Measurements from ENCODE around the gene XPO1. TPM values are rescaled to one million over a fixed set of nuclear protein-coding genes. Genes with fewer than 3 reads are reported as not detected.
"Not testable (repeated sequence)": the region's sequence is repeated elsewhere in the genome, so short reads cannot be mapped to it uniquely, and the experiment has no call there.

Gene XPO1
- total RNA-seq, 1 experiment from 2014 or later = 216 TPM

- DNase-seq (ENCODE audit: low read depth) = peak; percentile 91
These were observed 1.4 kb downstream of the XPO1 start for GRCh38 chr2:61536572-61537276.

- DNase-seq (ENCODE audit: low read depth) = peak; percentile 7
These were observed 2.0 kb downstream of the XPO1 start for GRCh38 chr2:61536180-61536571.

- no peak for DNase-seq (ENCODE audit: low read depth)
These were observed 2.7 kb downstream of the XPO1 start for GRCh38 chr2:61535449-61535848.

- DNase-seq (ENCODE audit: low read depth) = no peak
These were observed 3.2 kb downstream of the XPO1 start for GRCh38 chr2:61534926-61535325.

GRCh38 chr2:61530749-61531148 lies 7.4 kb downstream of the XPO1 start:
- DNase-seq (ENCODE audit: low read depth) = no peak

DNA sequence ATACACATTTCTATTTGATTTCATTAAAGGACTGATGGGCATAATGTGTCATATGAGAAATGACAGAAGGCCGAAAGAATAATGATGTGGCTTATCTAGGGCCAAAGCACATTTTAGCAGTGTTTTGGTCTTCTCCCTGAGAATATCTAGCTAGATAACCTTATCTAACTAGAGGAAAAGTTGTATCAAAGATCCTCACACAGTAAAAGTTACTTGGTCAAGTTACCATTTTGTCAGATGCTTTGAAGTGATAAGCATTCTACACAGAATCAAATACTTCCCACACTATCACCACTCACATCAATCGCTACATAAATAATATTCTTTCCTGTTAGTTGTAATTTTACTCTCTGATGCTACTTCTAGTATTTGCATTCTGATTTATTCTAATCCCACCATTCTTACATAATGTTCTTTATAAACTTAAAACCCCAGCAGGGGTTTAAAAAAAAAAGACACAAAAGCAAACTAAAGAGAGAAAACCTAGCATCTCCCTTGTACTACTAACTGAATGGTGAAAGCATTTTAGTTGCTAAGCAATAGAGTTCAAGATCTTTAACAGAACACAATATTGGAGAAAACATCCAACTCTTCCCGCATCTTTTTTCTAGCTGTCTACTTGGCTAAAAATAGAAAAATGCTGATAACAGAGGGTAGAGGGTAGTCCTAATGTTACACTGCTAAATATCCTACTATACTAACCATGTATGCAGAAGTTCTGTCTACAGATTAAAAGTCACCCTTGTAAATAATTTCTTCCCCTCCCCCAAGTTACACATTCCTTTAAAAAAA lies 8.0 kb downstream of the XPO1 start:
- no peak for DNase-seq (ENCODE audit: low read depth)

DNA sequence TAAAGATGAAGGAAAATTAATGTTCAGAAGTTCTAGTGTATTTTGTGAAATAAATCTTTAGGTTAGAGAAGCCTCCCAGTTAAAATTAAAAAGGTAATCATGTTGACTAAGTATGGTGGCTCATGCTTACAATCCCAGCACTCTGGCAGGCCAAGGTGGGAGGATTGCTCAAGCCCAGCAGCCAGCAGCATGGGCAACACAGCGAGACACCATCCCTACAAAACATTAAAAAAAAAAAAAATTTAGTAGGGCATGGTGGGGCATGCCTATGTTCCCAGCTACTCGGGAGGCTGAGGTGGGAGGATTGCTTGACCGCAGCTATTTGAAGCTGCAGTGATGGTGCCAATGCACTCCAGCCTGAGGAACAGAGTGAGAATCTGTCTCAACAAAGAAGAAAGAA lies 17.9 kb downstream of the XPO1 start:
- DNase-seq (ENCODE audit: low read depth) = no peak

DNA sequence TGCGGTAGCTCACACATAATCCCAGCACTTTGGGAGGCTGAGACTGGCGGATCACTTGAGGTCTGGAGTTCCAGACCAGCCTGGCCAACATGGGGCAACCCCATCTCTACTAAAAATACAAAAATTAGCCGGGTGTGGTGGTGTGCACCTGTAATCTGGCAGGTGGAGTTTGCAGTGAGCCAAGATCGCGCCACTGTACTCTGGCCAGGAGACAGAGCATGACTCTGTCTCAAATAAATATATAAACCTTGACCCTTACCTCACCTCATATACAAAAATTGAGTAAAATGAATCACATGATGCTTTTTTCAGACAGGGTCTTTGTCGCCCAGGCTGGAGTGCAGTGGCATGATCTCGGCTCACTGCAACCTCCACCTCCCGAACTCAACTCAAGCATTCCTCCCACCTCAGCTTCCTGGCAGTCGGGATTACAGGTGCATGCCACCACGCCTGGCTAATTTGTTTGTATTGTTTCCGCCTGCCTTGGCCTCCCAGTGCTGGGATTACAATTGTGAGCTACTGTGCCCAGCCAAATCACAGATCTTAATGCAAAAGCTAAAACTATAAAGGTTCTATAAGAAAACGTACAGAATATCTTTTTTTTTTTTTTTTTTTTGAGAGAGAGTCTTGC lies 25.3 kb downstream of the XPO1 start:
- DNase-seq (ENCODE audit: low read depth) = no peak

GRCh38 chr2:61510674-61511671 lies 27.2 kb downstream of the XPO1 start:
- DNase-seq (ENCODE audit: low read depth) = no peak

GRCh38 chr2:61504949-61505348 lies 33.2 kb downstream of the XPO1 start:
- DNase-seq (ENCODE audit: low read depth) = no peak

- no peak for DNase-seq (ENCODE audit: low read depth)
These were observed 39.1 kb downstream of the XPO1 start for GRCh38 chr2:61499060-61499459.

GRCh38 chr2:61493523-61493942 lies 44.6 kb downstream of the XPO1 start:
- peak; percentile 4 for DNase-seq (ENCODE audit: low read depth)

- DNase-seq (ENCODE audit: low read depth) = no peak
These were observed 45.7 kb downstream of the XPO1 start for GRCh38 chr2:61492476-61492875.

DNA sequence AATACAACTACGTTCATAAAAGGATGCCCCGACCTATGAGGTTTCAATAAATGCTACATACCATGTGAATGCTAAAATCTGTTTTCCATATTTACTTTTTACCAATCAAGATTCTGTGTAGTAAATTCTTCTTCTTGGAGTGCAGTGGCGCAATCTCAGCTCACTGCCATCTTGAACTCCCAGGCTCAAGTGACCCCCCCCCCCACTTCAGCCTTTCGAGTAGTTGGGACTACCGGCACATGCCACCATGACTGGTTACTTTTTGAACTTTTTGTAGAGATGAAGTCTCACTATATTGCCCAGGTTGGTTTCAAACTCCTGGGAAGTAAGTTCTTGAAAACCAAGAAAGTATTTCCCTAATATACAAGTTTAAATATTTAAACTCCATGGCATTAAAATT lies 52.9 kb downstream of the XPO1 start:
- DNase-seq (ENCODE audit: low read depth) = no peak

- DNase-seq (ENCODE audit: low read depth) = no peak
These were observed 60.1 kb downstream of the XPO1 start for GRCh38 chr2:61478086-61478485.

- not testable (repeated sequence) for DNase-seq (ENCODE audit: low read depth)
These were observed 61.1 kb downstream of the XPO1 start for GRCh38 chr2:61476929-61477589.

- DNase-seq (ENCODE audit: low read depth) = peak; percentile 21
These were observed 66.0 kb downstream of the XPO1 start for GRCh38 chr2:61471905-61472805.

GRCh38 chr2:61470965-61471904 lies 66.9 kb downstream of the XPO1 start, which contains the start of gene USP34:
Gene USP34, minus strand, starts transcription at chr2:61471087. Its CDS starts 395 bp downstream, at chr2:61470692.
- DNase-seq (ENCODE audit: low read depth) = peak; percentile 98

Measured in Daoy (cell line).